BLaER1 (cell line): Measurements from ENCODE around the gene SLC6A20.

Experiments
- H3K27ac ChIP-seq: shearing (Covaris generic); formaldehyde crosslinking; 2 replicates; pipeline ENCODE4 v1.8.1; 2022
- H3K27me3 ChIP-seq: shearing (Covaris generic); formaldehyde crosslinking; 2 replicates; pipeline ENCODE4 v1.8.1; 2022
- H3K36me3 ChIP-seq: shearing (Covaris generic); formaldehyde crosslinking; 2 replicates; pipeline ENCODE4 v1.8.1; 2022
- H3K4me1 ChIP-seq: shearing (Covaris generic); formaldehyde crosslinking; 2 replicates; pipeline ENCODE4 v1.8.1; 2022
- H3K4me2 ChIP-seq: shearing (Covaris generic); formaldehyde crosslinking; 2 replicates; pipeline ENCODE4 v1.8.1; 2022
- H3K4me3 ChIP-seq: shearing (Covaris generic); formaldehyde crosslinking; 2 replicates; pipeline ENCODE4 v1.8.1; 2022
- H3K9ac ChIP-seq: shearing (Covaris generic); formaldehyde crosslinking; 2 replicates; pipeline ENCODE4 v1.8.1; 2022
- H3K9me3 ChIP-seq: shearing (Covaris generic); formaldehyde crosslinking; 2 replicates; pipeline ENCODE4 v1.8.1; 2022
- H4K20me1 ChIP-seq: shearing (Covaris generic); formaldehyde crosslinking; 2 replicates; pipeline ENCODE4 v1.8.1; 2022
- Cebpa-rat ChIP-seq: shearing (Covaris generic); IDR thresholded peaks from 2 replicates; pipeline ENCODE4 v1.8.1; 2022

SLC6A20 gene

GRCh38 chr3:45779746-45780735, 16.3 kb downstream of the SLC6A20 start:
- Histone ChIP-seq H3K27me3 (no peaks in the 10 kb centered on the region), H3K4me2 (no peak overlapping the region), H3K9me3 (no peaks in the 10 kb centered on the region), H4K20me1 (no peaks in the 10 kb centered on the region), H3K36me3 (no peaks in the 10 kb centered on the region), H3K4me1 (no peaks in the 10 kb centered on the region), H3K9ac (no peak overlapping the region), H3K27ac (no peak overlapping the region), H3K4me3 (no peak overlapping the region)
- TF ChIP-seq Cebpa-rat = no peak

GRCh38 chr3:45778761-45779201, 17.6 kb downstream of the SLC6A20 start:
- Histone ChIP-seq H4K20me1 (no peaks in the 10 kb centered on the region), H3K4me2 (no peak overlapping the region), H3K27ac (no peak overlapping the region), H3K9ac (no peak overlapping the region), H3K4me1 (no peaks in the 10 kb centered on the region), H3K4me3 (no peak overlapping the region), H3K9me3 (no peaks in the 10 kb centered on the region), H3K36me3 (no peaks in the 10 kb centered on the region), H3K27me3 (no peaks in the 10 kb centered on the region)
- TF ChIP-seq Cebpa-rat = no peak

GRCh38 chr3:45777746-45778386, 18.5 kb downstream of the SLC6A20 start:
- Histone ChIP-seq H4K20me1 (no peaks in the 10 kb centered on the region), H3K9ac (no peak overlapping the region), H3K27ac (no peak overlapping the region), H3K4me3 (no peak overlapping the region), H3K9me3 (no peaks in the 10 kb centered on the region), H3K27me3 (no peaks in the 10 kb centered on the region), H3K36me3 (no peaks in the 10 kb centered on the region), H3K4me1 (peaks cover 2% of the 10 kb centered on the region; the same call in 1 of the 2 replicates), H3K4me2 (no peak overlapping the region)
- TF ChIP-seq Cebpa-rat = no peak

GRCh38 chr3:45777111-45777745, 19.1 kb downstream of the SLC6A20 start:
- H3K27me3 ChIP-seq = no peaks in the 10 kb centered on the region

GRCh38 chr3:45776611-45777010, 19.7 kb downstream of the SLC6A20 start:
- H3K9me3 ChIP-seq = no peaks in the 10 kb centered on the region

More at GRCh38 chr3:45777111-45777745, 19.1 kb downstream of the SLC6A20 start:
- no peak overlapping the region for H3K4me2 ChIP-seq
- TF ChIP-seq Cebpa-rat = no peak
- no peak overlapping the region for H3K27ac ChIP-seq
- no peaks in the 10 kb centered on the region for H3K9me3 ChIP-seq
- H3K4me1 ChIP-seq = peaks cover 8% of the 10 kb centered on the region; the same call in 1 of the 2 replicates
- H3K9ac ChIP-seq = no peak overlapping the region
- H3K36me3 ChIP-seq = no peaks in the 10 kb centered on the region
- H3K4me3 ChIP-seq = no peak overlapping the region
- no peaks in the 10 kb centered on the region for H4K20me1 ChIP-seq

GRCh38 chr3:45776301-45776595, 20.1 kb downstream of the SLC6A20 start:
- Histone ChIP-seq H4K20me1 (no peaks in the 10 kb centered on the region), H3K9ac (no peak overlapping the region), H3K27ac (no peak overlapping the region), H3K9me3 (no peaks in the 10 kb centered on the region), H3K4me1 (peaks cover 8% of the 10 kb centered on the region; the same call in 1 of the 2 replicates), H3K4me3 (no peak overlapping the region), H3K36me3 (no peaks in the 10 kb centered on the region), H3K4me2 (no peak overlapping the region), H3K27me3 (no peaks in the 10 kb centered on the region)
- no peak for TF ChIP-seq Cebpa-rat

More at GRCh38 chr3:45776611-45777010, 19.7 kb downstream of the SLC6A20 start:
- no peak for TF ChIP-seq Cebpa-rat
- Histone ChIP-seq H3K27me3 (no peaks in the 10 kb centered on the region), H3K4me2 (no peak overlapping the region), H3K27ac (no peak overlapping the region), H4K20me1 (no peaks in the 10 kb centered on the region), H3K9ac (no peak overlapping the region), H3K4me1 (peaks cover 8% of the 10 kb centered on the region; the same call in 1 of the 2 replicates), H3K4me3 (no peak overlapping the region), H3K36me3 (no peaks in the 10 kb centered on the region)

- Histone ChIP-seq H3K9me3 (no peaks in the 10 kb centered on the region), H3K27me3 (no peaks in the 10 kb centered on the region), H3K4me1 (peaks cover 8% of the 10 kb centered on the region; the same call in 1 of the 2 replicates), H3K36me3 (no peaks in the 10 kb centered on the region), H3K9ac (no peak overlapping the region), H3K27ac (no peak overlapping the region), H3K4me2 (no peak overlapping the region), H4K20me1 (no peaks in the 10 kb centered on the region), H3K4me3 (no peak overlapping the region)
- TF ChIP-seq Cebpa-rat = no peak
Measured at GRCh38 chr3:45775571-45776300, 20.6 kb downstream of the SLC6A20 start.

GRCh38 chr3:45774581-45775521, 21.5 kb downstream of the SLC6A20 start:
- Histone ChIP-seq H3K4me1 (peaks cover 8% of the 10 kb centered on the region; the same call in 1 of the 2 replicates), H3K36me3 (no peaks in the 10 kb centered on the region), H3K9ac (no peak overlapping the region), H3K27me3 (no peaks in the 10 kb centered on the region), H3K4me2 (no peak overlapping the region), H3K4me3 (no peak overlapping the region), H4K20me1 (no peaks in the 10 kb centered on the region), H3K9me3 (no peaks in the 10 kb centered on the region), H3K27ac (no peak overlapping the region)
- TF ChIP-seq Cebpa-rat = no peak
